GM18909 (cell line): Measurements from ENCODE around the gene RFLNA.
"Not testable (repeated sequence)": the region's sequence is repeated elsewhere in the genome, so short reads cannot be mapped to it uniquely, and the experiment has no call there.

ENCODE experiments used
- ATAC-seq: cut with Tn5 transposase; IDR thresholded peaks from one replicate; pipeline ENCODE4 v1.9.1; 2021; ENCODE audit warnings: mild to moderate bottlenecking; ENCODE audit not compliant: unreplicated experiment, poor library complexity

RFLNA gene

GRCh38 chr12:124281309-124281708 is 13.6 kb upstream of the RFLNA start:
- ATAC-seq: no peak

GRCh38 chr12:124282287-124282686 is 12.6 kb upstream of the RFLNA start:
- no peak for ATAC-seq

- no peak for ATAC-seq
These were observed 11.6 kb upstream of the RFLNA start for GRCh38 chr12:124283326-124283725.

- ATAC-seq: no peak
These were observed 10.5 kb upstream of the RFLNA start for GRCh38 chr12:124284368-124284767.

- no peak for ATAC-seq
These were observed 8.5 kb upstream of the RFLNA start for GRCh38 chr12:124286414-124286813.

GRCh38 chr12:124286971-124287370 is 7.9 kb upstream of the RFLNA start:
- ATAC-seq: no peak

GRCh38 chr12:124289634-124290600 is 5.0 kb upstream of the RFLNA start:
- ATAC-seq: no peak

- no peak for ATAC-seq
These were observed 2.5 kb upstream of the RFLNA start for GRCh38 chr12:124292385-124292784.

- no peak for ATAC-seq
These were observed 1.4 kb upstream of the RFLNA start for GRCh38 chr12:124293286-124294003.

GRCh38 chr12:124295431-124296058 is 652 bp downstream of the RFLNA start:
- ATAC-seq: no peak

- ATAC-seq: no peak
These were observed 1.5 kb downstream of the RFLNA start for GRCh38 chr12:124296295-124296915.

GRCh38 chr12:124296916-124297351 is 2.0 kb downstream of the RFLNA start:
- ATAC-seq: no peak

GRCh38 chr12:124297389-124297788 is 2.5 kb downstream of the RFLNA start:
- no peak for ATAC-seq

- ATAC-seq: no peak
These were observed 3.0 kb downstream of the RFLNA start for GRCh38 chr12:124297856-124298255.

GRCh38 chr12:124298685-124299410 is 4.0 kb downstream of the RFLNA start:
- ATAC-seq: no peak

- no peak for ATAC-seq
These were observed 4.9 kb downstream of the RFLNA start for GRCh38 chr12:124299628-124300388.

GRCh38 chr12:124300657-124301056 is 5.8 kb downstream of the RFLNA start:
- ATAC-seq: not testable (repeated sequence)

- no peak for ATAC-seq
These were observed 6.3 kb downstream of the RFLNA start for GRCh38 chr12:124301084-124301654.
